Daoy (cell line): ENCODE data around the gene PIK3CA. TPM values are rescaled to one million over a fixed set of nuclear protein-coding genes. Genes with fewer than 3 reads are reported as not detected.

Experiments
- DNase-seq: peaks from one replicate; pipeline ENCODE4 v3.0.0-alpha.2; 2015; ENCODE audit warnings: low read depth
- total RNA-seq: library from RNA; depleted of rRNA; stranded (reverse); fragments of >200 nt; shearing (Covaris generic); gene quantifications from 2 replicates; pipeline ENCODE4 v1.2.3, GENCODE V29; 2014

The PIK3CA gene
- total RNA-seq, 1 experiment from 2014 or later, result 20.4 TPM

GRCh38 chr3:179156775-179157174 lies 8.6 kb downstream of the PIK3CA start:
- no peak for DNase-seq

DNA sequence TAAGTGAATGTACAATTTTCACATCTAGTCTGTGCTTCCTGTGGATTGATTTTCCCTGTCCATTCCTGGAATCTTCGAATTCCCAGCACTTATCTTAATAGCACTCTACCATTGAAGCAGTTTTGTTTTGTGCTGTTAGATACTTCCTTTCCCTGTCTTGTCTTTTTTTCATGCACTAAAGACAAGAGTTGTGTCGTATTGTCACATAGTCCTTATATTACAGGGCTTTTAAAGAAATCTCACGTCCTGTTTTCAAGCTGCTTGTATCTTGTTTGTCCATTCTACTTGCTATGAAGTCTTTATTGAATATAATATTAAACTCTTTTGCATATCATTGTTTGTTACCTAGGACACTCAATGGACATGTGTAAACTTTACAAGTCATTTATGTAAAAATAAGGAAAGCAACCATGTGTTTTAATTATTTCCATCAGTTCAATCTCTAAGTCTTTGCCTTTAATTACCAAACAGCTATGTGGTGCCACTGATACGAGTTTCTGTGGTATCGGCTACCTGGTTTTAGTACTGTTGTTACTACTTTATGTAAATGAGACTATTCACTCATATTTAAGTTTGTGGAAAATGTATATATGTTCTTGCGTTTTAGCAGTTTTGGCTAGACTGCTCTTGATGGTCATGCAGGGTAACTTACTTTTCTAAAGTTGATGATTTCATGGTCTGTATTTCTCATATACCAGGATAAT lies 10.3 kb downstream of the PIK3CA start:
- DNase-seq, result no peak

DNA sequence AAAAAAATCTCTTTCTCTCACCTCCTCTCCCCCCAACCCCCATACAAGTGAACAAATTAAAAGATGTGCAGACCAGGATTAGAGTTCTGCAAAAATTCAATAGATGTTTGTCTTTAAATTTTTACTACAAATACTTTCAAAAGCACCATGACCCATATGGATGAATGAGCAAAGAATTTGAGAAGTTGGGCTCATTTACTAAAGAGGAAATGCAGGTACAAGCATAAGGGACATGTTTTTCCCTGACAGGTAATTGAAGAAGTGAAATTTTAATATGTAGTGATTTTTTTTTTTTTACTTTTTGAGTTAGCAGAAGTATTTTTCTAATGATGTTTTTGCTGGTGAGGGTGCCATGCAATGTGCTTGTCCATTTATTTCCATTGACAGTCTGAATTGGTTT lies 15.3 kb downstream of the PIK3CA start:
- no peak for DNase-seq

GRCh38 chr3:179164857-179165256 lies 16.7 kb downstream of the PIK3CA start:
- DNase-seq, result no peak

GRCh38 chr3:179166561-179167201 lies 18.5 kb downstream of the PIK3CA start:
- DNase-seq, result no peak

GRCh38 chr3:179168918-179169317 lies 20.8 kb downstream of the PIK3CA start:
- no peak for DNase-seq

DNA sequence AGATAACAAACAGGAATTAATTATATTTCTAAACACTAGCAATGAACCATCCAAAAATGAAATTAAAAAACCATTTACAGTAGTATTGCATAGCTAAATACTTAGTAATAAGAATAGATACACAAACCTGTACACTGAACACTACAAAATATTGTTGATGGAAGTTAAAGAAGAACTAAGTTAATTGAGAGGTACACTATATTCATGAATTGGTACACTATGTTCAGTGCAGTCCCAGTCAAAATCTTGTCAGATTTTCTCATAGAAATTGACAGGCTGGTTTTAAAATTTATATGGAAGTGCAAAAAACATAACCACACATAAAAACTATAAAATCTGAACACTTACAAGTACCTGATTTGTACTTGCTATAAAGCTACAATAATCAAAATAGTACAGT lies 24.4 kb downstream of the PIK3CA start:
- DNase-seq, result no peak

- DNase-seq, result no peak
These were observed 26.2 kb downstream of the PIK3CA start for GRCh38 chr3:179174316-179174715.

DNA sequence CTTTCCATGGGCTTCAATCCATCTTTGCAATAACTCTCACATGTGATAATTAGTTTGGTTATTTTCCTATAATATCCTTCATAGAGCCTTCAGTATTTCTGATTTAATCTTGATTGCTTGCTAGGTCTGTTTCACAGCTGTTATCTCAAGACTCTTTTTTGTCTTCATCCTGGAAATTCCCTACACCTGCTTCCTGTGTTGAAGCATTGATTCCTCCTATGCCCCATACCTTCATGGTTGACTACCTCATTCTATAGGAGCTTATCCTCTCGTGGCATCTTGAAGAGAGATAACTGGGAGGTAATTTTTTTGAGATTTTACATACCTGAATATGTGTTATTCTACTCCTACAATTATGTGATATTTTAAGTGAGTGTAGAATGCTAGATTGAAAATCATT lies 26.7 kb downstream of the PIK3CA start:
- DNase-seq, result no peak

DNA sequence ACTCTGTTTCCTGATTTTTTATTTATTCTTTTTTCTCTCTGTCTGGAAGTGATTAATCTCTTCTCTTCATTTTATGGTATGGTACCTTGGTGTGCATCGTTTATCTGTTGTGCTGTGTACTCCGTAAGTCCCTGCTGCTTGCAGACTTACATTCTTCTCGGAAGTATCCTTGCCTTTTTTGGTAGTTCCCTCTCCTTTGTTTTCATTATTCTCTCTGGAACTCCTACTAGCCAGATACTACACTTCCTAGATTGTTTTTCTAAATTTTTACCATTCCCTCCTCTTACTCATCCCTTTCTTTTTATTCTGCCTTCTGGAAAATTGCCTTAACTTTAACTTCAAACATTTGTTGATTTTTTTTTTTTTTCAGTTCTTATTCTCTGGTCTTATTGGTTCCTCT lies 27.2 kb downstream of the PIK3CA start:
- no peak for DNase-seq

DNA sequence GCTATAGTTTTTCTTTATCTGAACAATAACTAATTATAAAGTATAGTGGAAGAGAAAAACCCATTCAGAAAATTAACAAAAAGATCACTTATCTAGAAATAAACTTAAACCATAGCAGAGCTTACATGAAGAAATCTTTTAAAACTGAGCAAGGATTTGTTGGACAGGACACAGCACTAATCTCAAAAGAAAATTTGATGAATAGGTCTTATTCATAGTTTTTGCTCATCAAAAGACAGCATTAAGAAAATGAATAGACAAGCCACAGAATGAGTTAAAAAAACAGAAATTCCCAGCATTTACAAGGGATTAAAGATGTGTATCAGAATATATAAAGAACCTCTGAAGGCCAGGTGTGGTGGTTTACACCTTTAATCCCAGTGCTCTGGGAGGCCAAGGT lies 29.5 kb downstream of the PIK3CA start:
- DNase-seq, result no peak

DNA sequence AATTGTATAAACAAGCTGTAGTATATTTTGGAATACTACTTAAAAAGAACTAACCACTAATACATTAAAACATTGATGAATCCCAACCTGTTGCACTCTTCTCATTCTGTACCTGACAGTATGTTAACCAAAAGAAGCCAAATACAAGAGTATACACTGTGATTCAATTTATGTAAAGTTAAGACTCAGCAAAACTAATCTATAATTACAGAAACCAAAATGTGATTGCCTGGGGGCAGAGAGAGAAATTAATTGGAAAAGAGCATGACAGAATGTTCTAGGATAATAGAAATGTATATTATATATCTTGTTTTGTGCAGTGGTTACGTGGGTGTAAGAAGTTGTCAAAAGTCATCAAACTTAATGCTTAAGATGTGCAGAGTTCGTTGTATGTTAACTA lies 31.1 kb downstream of the PIK3CA start:
- DNase-seq, result no peak

GRCh38 chr3:179179979-179180759 lies 32.0 kb downstream of the PIK3CA start:
- DNase-seq, result peak; percentile 14

- DNase-seq, result no peak
These were observed 32.9 kb downstream of the PIK3CA start for GRCh38 chr3:179181021-179181472.

GRCh38 chr3:179181993-179182551 lies 33.9 kb downstream of the PIK3CA start:
- DNase-seq, result peak; percentile 29

- no peak for DNase-seq
These were observed 34.7 kb downstream of the PIK3CA start for GRCh38 chr3:179182902-179183301.

DNA sequence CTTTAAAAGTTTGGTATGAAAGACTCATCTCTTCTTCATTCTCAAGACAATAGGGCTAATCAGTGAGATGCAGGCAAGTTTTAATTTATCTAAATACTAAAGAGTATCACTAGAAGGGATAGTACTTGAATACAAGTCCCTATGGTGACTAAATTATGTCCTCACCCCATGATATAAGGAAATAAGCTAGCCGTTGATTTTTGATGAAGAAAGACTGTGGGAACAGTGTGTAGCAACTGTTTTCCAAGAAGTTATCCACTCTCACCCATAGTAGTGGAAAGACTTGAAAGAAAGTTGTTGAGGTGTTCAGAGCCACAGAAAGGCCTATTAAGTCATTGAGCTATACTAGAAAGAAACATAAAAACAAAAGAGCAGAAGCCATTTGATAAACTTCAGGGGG lies 36.7 kb downstream of the PIK3CA start:
- DNase-seq, result no peak

DNA sequence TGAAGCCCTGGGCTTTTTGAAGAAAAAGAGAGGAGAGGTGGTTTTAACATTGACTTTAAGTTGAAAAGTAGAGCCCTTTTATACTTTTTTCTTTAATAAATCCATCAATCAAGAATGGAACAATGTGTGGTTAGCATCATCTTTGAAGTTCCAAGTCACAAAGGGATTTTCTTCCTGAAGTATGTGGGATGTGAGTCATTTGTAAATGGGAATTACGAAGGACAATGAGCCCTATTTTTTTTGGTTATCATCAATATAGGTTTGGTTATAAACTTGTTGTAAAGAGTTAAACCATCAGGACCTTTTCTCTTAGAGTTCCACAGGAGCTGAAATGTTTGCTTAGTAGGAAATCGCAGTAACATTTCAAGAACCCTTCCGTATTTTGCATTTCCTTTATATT lies 38.3 kb downstream of the PIK3CA start:
- DNase-seq, result no peak

- peak; percentile 7 for DNase-seq
These were observed 41.6 kb downstream of the PIK3CA start for GRCh38 chr3:179189759-179190158.

GRCh38 chr3:179190581-179190980 lies 42.4 kb downstream of the PIK3CA start:
- DNase-seq, result no peak

DNA sequence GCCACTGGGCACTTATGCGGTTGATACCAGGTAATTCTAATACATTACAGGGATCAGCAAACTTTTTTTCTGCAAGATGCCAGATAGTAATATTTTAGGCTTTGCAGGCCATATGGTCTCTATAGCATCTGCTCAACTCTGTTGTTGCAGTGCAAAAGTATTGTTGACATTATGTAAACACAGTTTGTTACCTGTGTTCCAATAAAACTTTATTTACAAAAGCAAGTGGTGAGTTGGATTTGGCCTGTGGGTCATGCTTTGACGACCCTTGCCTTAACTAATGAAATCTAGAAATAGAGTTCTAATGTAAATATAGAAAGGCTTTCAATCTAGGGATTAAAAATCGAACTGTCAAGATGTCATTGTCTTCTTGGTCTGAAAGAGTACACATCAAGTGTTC lies 44.4 kb downstream of the PIK3CA start:
- no peak for DNase-seq

DNA sequence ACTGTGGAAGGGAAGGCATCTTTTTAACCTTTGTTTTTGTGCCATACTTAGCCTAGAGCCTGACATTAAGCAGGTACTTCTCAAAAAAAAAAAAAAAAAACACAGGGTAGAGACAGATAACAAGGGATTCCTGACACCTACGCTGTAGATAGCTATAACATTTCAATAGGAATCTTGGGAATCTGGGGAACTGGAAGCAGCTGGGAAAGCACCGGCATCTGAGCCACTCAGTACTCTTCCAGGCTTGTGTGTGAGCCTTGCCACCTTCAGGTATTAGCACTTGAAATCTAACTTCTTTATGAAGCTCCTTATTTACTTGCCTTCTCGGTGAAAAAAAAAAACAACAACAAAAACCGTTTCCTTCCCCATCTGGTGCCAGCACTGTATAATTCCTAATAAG lies 46.8 kb downstream of the PIK3CA start:
- no peak for DNase-seq

DNA sequence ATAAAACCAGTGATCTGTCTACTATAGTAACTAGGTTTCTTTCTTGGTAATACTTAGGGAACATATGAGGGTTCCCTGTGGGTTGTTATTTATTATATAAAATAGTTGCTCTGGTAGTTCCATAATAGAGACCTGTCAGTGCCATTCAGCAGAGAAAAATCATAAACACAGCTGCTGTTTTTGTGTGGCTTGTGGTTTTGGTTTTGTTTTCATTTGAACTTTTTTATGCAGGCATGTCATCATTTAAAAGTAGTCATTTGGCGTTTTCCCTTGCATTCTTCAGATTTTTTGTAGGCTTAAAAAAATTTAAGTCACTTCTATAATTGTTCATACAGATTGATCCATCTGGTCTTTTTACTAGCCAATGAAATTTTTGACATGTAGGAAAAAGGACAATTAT lies 47.9 kb downstream of the PIK3CA start:
- DNase-seq, result peak; percentile 25
